ENCODE measurements around the gene PDIA6. TPM values are rescaled to one million over a fixed set of nuclear protein-coding genes. Genes with fewer than 3 reads are reported as not detected.

PDIA6 gene
- total RNA-seq, 2 experiments from 2014 or later = 146 to 150 TPM

DNA sequence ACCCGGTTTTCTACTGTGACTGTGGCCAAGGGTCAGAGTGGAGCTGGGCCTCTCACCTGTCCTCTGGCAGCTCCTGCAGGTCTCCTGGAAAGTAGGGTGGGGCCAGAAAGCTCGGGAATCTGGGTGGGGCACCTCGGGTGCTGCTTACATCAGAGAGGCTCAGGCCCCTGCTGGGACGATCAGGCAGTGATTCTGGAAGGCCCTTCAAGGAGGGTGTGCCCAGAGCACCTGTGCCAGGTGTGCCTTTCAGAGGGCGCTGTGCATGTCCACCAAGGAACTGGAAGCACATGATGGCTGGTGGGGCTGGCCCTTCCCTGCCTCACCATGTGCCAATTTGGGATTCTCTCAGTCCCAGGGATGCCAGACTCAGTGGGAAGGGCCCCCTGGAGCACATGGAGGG is 47.1 kb downstream of the PDIA6 start:
- no peak overlapping the region for H3K4me3 Mint-ChIP-seq
- intact Hi-C loops (cut with micrococcal nuclease) = no loop called here
- ATAC-seq (no peak), DNase-seq (no peak)
- TF ChIP-seq, protein P1, sequence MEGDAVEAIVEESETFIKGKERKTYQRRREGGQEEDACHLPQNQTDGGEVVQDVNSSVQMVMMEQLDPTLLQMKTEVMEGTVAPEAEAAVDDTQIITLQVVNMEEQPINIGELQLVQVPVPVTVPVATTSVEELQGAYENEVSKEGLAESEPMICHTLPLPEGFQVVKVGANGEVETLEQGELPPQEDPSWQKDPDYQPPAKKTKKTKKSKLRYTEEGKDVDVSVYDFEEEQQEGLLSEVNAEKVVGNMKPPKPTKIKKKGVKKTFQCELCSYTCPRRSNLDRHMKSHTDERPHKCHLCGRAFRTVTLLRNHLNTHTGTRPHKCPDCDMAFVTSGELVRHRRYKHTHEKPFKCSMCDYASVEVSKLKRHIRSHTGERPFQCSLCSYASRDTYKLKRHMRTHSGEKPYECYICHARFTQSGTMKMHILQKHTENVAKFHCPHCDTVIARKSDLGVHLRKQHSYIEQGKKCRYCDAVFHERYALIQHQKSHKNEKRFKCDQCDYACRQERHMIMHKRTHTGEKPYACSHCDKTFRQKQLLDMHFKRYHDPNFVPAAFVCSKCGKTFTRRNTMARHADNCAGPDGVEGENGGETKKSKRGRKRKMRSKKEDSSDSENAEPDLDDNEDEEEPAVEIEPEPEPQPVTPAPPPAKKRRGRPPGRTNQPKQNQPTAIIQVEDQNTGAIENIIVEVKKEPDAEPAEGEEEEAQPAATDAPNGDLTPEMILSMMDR (IDR thresholded peaks at IDR 0.05) = no peak
- H3K36me3 Mint-ChIP-seq (ENCODE audit: low read depth) = no peaks in the 10 kb centered on the region
- H3K27ac Mint-ChIP-seq = no peak overlapping the region
- no peaks in the 10 kb centered on the region for H3K27me3 Mint-ChIP-seq
- H3K4me1 Mint-ChIP-seq (ENCODE audit: low read depth) = no peaks in the 10 kb centered on the region
- CTCF ChIA-PET = no interaction called here
- H3K9me3 Mint-ChIP-seq = no peaks in the 10 kb centered on the region
- POLR2A ChIA-PET = no interaction called here

DNA sequence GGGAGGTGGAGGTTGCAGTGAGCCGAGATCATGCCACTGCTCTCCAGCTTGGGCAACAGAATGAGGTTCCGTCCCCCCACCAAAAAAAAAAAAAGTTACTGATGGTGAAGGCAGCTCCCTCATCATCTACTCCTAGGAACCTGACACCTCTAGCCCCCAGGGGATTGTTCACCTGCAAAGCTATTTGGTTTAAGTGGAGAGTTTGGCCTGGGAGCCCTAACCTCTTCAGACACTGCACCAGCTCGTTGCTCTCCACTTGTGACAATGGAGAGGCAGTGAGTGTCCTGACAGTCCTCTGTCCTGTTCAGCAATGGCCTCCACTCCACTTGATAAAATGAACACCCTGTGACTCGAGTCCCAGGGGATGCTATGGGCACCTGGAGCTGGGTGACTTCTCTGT is 47.7 kb downstream of the PDIA6 start:
- Mint-ChIP-seq H3K9me3 (no peaks in the 10 kb centered on the region), H3K4me3 (no peak overlapping the region), H3K27ac (no peak overlapping the region), H3K4me1 (ENCODE audit: low read depth) (no peaks in the 10 kb centered on the region), H3K36me3 (ENCODE audit: low read depth) (no peaks in the 10 kb centered on the region), H3K27me3 (no peaks in the 10 kb centered on the region)
- intact Hi-C loops (cut with micrococcal nuclease) = no loop called here
- ATAC-seq = no peak
- DNase-seq = no peak
- TF ChIP-seq, protein P1 (IDR thresholded peaks at IDR 0.05) = no peak
- ChIA-PET CTCF (no interaction called here), POLR2A (no interaction called here)

- Mint-ChIP-seq H3K4me3 (no peak overlapping the region), H3K4me1 (ENCODE audit: low read depth) (no peaks in the 10 kb centered on the region), H3K9me3 (no peaks in the 10 kb centered on the region), H3K36me3 (ENCODE audit: low read depth) (no peaks in the 10 kb centered on the region), H3K27me3 (no peaks in the 10 kb centered on the region), H3K27ac (no peak overlapping the region)
- TF ChIP-seq, protein P1 (IDR thresholded peaks at IDR 0.05) = no peak
- ATAC-seq = no peak
- no peak for DNase-seq
- CTCF ChIA-PET = no interaction called here
- POLR2A ChIA-PET = no interaction called here
- intact Hi-C loops (cut with micrococcal nuclease) = no loop called here
Observed at GRCh38 chr2:10764096-10764785, 48.3 kb downstream of the PDIA6 start.

- ChIA-PET POLR2A (no interaction called here), CTCF (no interaction called here)
- H3K27ac Mint-ChIP-seq = no peak overlapping the region
- no peaks in the 10 kb centered on the region for H3K9me3 Mint-ChIP-seq
- TF ChIP-seq, protein P1 (IDR thresholded peaks at IDR 0.05) = no peak
- no peaks in the 10 kb centered on the region for H3K4me1 Mint-ChIP-seq (ENCODE audit: low read depth)
- H3K36me3 Mint-ChIP-seq (ENCODE audit: low read depth) = no peaks in the 10 kb centered on the region
- intact Hi-C loops (cut with micrococcal nuclease) = no loop called here
- DNase-seq = no peak
- no peak for ATAC-seq
- H3K4me3 Mint-ChIP-seq = no peak overlapping the region
- no peaks in the 10 kb centered on the region for H3K27me3 Mint-ChIP-seq
Observed at GRCh38 chr2:10763461-10763800, 49.2 kb downstream of the PDIA6 start.

GRCh38 chr2:10762651-10763460 is 49.7 kb downstream of the PDIA6 start:
- ChIA-PET POLR2A (no interaction called here), CTCF (no interaction called here)

More at GRCh38 chr2:10762651-10763460, 49.7 kb downstream of the PDIA6 start:
- no peaks in the 10 kb centered on the region for H3K9me3 Mint-ChIP-seq
- no peak overlapping the region for H3K4me3 Mint-ChIP-seq
- TF ChIP-seq, protein P1 (IDR thresholded peaks at IDR 0.05) = no peak
- no peaks in the 10 kb centered on the region for H3K27me3 Mint-ChIP-seq
- ATAC-seq (no peak), DNase-seq (no peak)
- no peaks in the 10 kb centered on the region for H3K36me3 Mint-ChIP-seq (ENCODE audit: low read depth)
- intact Hi-C loops (cut with micrococcal nuclease) = no loop called here
- H3K4me1 Mint-ChIP-seq (ENCODE audit: low read depth) = no peaks in the 10 kb centered on the region
- H3K27ac Mint-ChIP-seq = no peak overlapping the region
